ENCODE measurements around the gene MYO3B. TPM values are rescaled to one million over a fixed set of nuclear protein-coding genes. Genes with fewer than 3 reads are reported as not detected.
"Not testable (repeated sequence)": the region's sequence is repeated elsewhere in the genome, so short reads cannot be mapped to it uniquely, and the experiment has no call there.

The MYO3B gene
- polyA plus RNA-seq, 1 donor (not counting 4 experiments of a cell fraction or from before 2014, with no cell fraction given) = 4.4 TPM

DNA sequence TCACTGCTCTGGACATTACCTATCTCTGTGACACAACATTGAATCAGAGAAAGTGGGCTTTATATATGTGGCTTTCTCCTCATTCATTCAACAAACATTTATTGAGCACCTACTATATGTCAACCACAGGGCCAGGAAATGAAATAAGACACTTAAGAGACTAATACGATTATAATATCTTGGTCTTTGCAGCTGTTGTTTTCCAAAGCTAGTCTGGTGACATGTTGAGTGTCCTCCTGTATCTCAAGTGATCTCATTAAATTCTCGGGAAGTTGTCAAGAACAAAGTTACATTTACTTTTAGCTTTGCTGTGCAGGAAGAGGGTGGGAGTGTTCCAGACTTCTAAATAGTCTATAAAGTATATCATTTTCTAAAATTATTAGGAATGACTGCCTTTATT, 372.6 kb downstream of the MYO3B start:
- no peaks in the 10 kb centered on the region for H3K9me3 ChIP-seq (ENCODE audit: control insufficient read depth, low read depth, low read length)
- TF ChIP-seq, protein P1, sequence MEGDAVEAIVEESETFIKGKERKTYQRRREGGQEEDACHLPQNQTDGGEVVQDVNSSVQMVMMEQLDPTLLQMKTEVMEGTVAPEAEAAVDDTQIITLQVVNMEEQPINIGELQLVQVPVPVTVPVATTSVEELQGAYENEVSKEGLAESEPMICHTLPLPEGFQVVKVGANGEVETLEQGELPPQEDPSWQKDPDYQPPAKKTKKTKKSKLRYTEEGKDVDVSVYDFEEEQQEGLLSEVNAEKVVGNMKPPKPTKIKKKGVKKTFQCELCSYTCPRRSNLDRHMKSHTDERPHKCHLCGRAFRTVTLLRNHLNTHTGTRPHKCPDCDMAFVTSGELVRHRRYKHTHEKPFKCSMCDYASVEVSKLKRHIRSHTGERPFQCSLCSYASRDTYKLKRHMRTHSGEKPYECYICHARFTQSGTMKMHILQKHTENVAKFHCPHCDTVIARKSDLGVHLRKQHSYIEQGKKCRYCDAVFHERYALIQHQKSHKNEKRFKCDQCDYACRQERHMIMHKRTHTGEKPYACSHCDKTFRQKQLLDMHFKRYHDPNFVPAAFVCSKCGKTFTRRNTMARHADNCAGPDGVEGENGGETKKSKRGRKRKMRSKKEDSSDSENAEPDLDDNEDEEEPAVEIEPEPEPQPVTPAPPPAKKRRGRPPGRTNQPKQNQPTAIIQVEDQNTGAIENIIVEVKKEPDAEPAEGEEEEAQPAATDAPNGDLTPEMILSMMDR (optimal IDR thresholded peaks at IDR 0.05 in 1 of 3, IDR thresholded peaks at IDR 0.05 in 1 of 3, conservative IDR thresholded peaks at IDR 0.05 in 1 of 3; ENCODE audit: extremely low read depth in 1 of 3, insufficient read depth in 2 of 3, low read length in 3 of 3) = no peak
- TF ChIP-seq EZH2 (IDR thresholded peaks at IDR 0.05; ENCODE audit: low read length) = no peak
- H2AFZ ChIP-seq (ENCODE audit: control insufficient read depth, low read length) = no peak overlapping the region
- no peaks in the 10 kb centered on the region for H3K36me3 ChIP-seq (ENCODE audit: control insufficient read depth in 2 of 2, extremely low read depth in 1 of 2, insufficient read depth in 2 of 2, low read length in 2 of 2)
- dilution Hi-C loops (cut with MboI; ENCODE audit: extremely low pct_ligation_motif_present, low sequenced_read_pairs) = no loop called here
- no peak overlapping the region for H3K4me3 ChIP-seq (ENCODE audit: control insufficient read depth in 2 of 3, extremely low read depth in 1 of 3, insufficient read depth in 2 of 3, low read depth in 1 of 3, low read length in 3 of 3)
- DNase-seq (ENCODE audit: low read depth, low spot score) = no peak
- H3K4me2 ChIP-seq (ENCODE audit: control insufficient read depth, extremely low read depth, insufficient read depth, low read depth, low read length) = no peak overlapping the region
- FAIRE-seq = no peak
- no peaks in the 10 kb centered on the region for H3K9me1 ChIP-seq (ENCODE audit: control insufficient read depth, extremely low read depth, insufficient read depth, low read length)
- H4K20me1 ChIP-seq (ENCODE audit: control insufficient read depth, extremely low read depth, insufficient read depth, low read length) = no peaks in the 10 kb centered on the region
- no peaks in the 10 kb centered on the region for H3K79me2 ChIP-seq (ENCODE audit: control insufficient read depth, insufficient read depth, low read length)
- H3K27me3 ChIP-seq (ENCODE audit: control insufficient read depth, extremely low read depth, insufficient read depth, low read length) = no peaks in the 10 kb centered on the region
- H3K9ac ChIP-seq (ENCODE audit: control insufficient read depth, extremely low read depth, insufficient read depth, low read length) = no peak overlapping the region
- H3K4me1 ChIP-seq (ENCODE audit: control insufficient read depth, extremely low read depth, insufficient read depth, low read length) = no peaks in the 10 kb centered on the region
- no peak overlapping the region for H3K27ac ChIP-seq (ENCODE audit: control insufficient read depth, insufficient read depth, low read length)

- H3K9me1 ChIP-seq (ENCODE audit: control insufficient read depth, extremely low read depth, insufficient read depth, low read length); H4K20me1 ChIP-seq (ENCODE audit: control insufficient read depth, extremely low read depth, insufficient read depth, low read length); H3K4me1 ChIP-seq (ENCODE audit: control insufficient read depth, extremely low read depth, insufficient read depth, low read length); FAIRE-seq; H3K9me3 ChIP-seq (ENCODE audit: control insufficient read depth, low read depth, low read length); H3K27ac ChIP-seq (ENCODE audit: control insufficient read depth, insufficient read depth, low read length); DNase-seq (ENCODE audit: low read depth, low spot score); H3K9ac ChIP-seq (ENCODE audit: control insufficient read depth, extremely low read depth, insufficient read depth, low read length); H3K36me3 ChIP-seq (ENCODE audit: control insufficient read depth in 2 of 2, extremely low read depth in 1 of 2, insufficient read depth in 2 of 2, low read length in 2 of 2); H2AFZ ChIP-seq (ENCODE audit: control insufficient read depth, low read length); dilution Hi-C loops (cut with MboI; ENCODE audit: extremely low pct_ligation_motif_present, low sequenced_read_pairs); H3K27me3 ChIP-seq (ENCODE audit: control insufficient read depth, extremely low read depth, insufficient read depth, low read length); H3K4me3 ChIP-seq (ENCODE audit: control insufficient read depth in 2 of 3, extremely low read depth in 1 of 3, insufficient read depth in 2 of 3, low read depth in 1 of 3, low read length in 3 of 3); H3K4me2 ChIP-seq (ENCODE audit: control insufficient read depth, extremely low read depth, insufficient read depth, low read depth, low read length); H3K79me2 ChIP-seq (ENCODE audit: control insufficient read depth, insufficient read depth, low read length): not testable (repeated sequence)
Measured at GRCh38 chr2:170551899-170552298, 374.0 kb downstream of the MYO3B start.

GRCh38 chr2:170553748-170554147, 375.8 kb downstream of the MYO3B start:
- Histone ChIP-seq H2AFZ (ENCODE audit: control insufficient read depth, low read length) (no peak overlapping the region), H3K9ac (ENCODE audit: control insufficient read depth, extremely low read depth, insufficient read depth, low read length) (no peak overlapping the region), H3K4me1 (ENCODE audit: control insufficient read depth, extremely low read depth, insufficient read depth, low read length) (no peaks in the 10 kb centered on the region), H3K36me3 (ENCODE audit: control insufficient read depth in 2 of 2, extremely low read depth in 1 of 2, insufficient read depth in 2 of 2, low read length in 2 of 2) (no peaks in the 10 kb centered on the region), H3K27ac (ENCODE audit: control insufficient read depth, insufficient read depth, low read length) (no peak overlapping the region), H3K27me3 (ENCODE audit: control insufficient read depth, extremely low read depth, insufficient read depth, low read length) (no peaks in the 10 kb centered on the region), H3K9me3 (ENCODE audit: control insufficient read depth, low read depth, low read length) (no peaks in the 10 kb centered on the region), H3K9me1 (ENCODE audit: control insufficient read depth, extremely low read depth, insufficient read depth, low read length) (no peaks in the 10 kb centered on the region), H3K4me2 (ENCODE audit: control insufficient read depth, extremely low read depth, insufficient read depth, low read depth, low read length) (no peak overlapping the region), H3K79me2 (ENCODE audit: control insufficient read depth, insufficient read depth, low read length) (no peaks in the 10 kb centered on the region), H3K4me3 (ENCODE audit: control insufficient read depth in 2 of 3, extremely low read depth in 1 of 3, insufficient read depth in 2 of 3, low read depth in 1 of 3, low read length in 3 of 3) (no peak overlapping the region), H4K20me1 (ENCODE audit: control insufficient read depth, extremely low read depth, insufficient read depth, low read length) (no peaks in the 10 kb centered on the region)
- no peak for FAIRE-seq
- no peak for TF ChIP-seq EZH2 (IDR thresholded peaks at IDR 0.05; ENCODE audit: low read length)
- TF ChIP-seq, protein P1 (optimal IDR thresholded peaks at IDR 0.05 in 1 of 3, IDR thresholded peaks at IDR 0.05 in 1 of 3, conservative IDR thresholded peaks at IDR 0.05 in 1 of 3; ENCODE audit: extremely low read depth in 1 of 3, insufficient read depth in 2 of 3, low read length in 3 of 3) = no peak
- no peak for DNase-seq (ENCODE audit: low read depth, low spot score)
- dilution Hi-C loops (cut with MboI; ENCODE audit: extremely low pct_ligation_motif_present, low sequenced_read_pairs) = no loop called here
